Cardiac ventricle fibroblast (primary cell): ENCODE results near the gene PDE6A. TPM values are rescaled to one million over a fixed set of nuclear protein-coding genes. Genes with fewer than 3 reads are reported as not detected.

Source experiments
- total RNA-seq: library from RNA; depleted of rRNA; stranded (reverse); fragments of >200 nt; gene quantifications from 2 replicates; pipeline ENCODE4 v1.2.3, GENCODE V29; 2015

PDE6A gene
- total RNA-seq, result not detected in 2 replicates

GRCh38 chr5:149944666-149945065 is at the start of gene PDE6A:
Gene PDE6A (minus strand): TSS chr5:149944793. CDS start chr5:149944673, 120 bp downstream.

GRCh38 chr5:149960272-149961185 is 15.9 kb upstream of the PDE6A start, which contains the start of gene SLC26A2:
Gene SLC26A2 (plus strand): TSS chr5:149960758. CDS start chr5:149977653, 16,895 bp downstream.

Other genes with a start within 250 kb of the PDE6A start
- gene PPARGC1B, start 214.5 kb downstream of the PDE6A start, total RNA-seq, result 0.68 and 1.1 TPM in 2 replicates
- 7.4 and 8.2 TPM in 2 replicates for gene SLC26A2, start 16.0 kb upstream of the PDE6A start, total RNA-seq
- 5.9 and 6.6 TPM in 2 replicates for gene TIGD6, start 55.9 kb upstream of the PDE6A start, total RNA-seq
- 20.2 and 21.2 TPM in 2 replicates for gene HMGXB3, start 55.9 kb upstream of the PDE6A start, total RNA-seq
- 0.15 TPM in 1 of 2 replicates, not detected in the other for gene CSF1R, start 141.8 kb upstream of the PDE6A start, total RNA-seq
- 326 and 365 TPM in 2 replicates for gene PDGFRB, start 211.1 kb upstream of the PDE6A start, total RNA-seq
- gene CDX1, start 222.0 kb upstream of the PDE6A start, total RNA-seq, result not detected in 2 replicates
- gene SLC6A7, start 245.3 kb upstream of the PDE6A start, total RNA-seq, result not detected in 2 replicates